T-helper 9 cell (primary cell): Measurements from ENCODE around the gene LYPD6.

Experiments
- DNase-seq: peaks from one replicate; pipeline ENCODE4 v3.0.0-alpha.2; 2020

LYPD6 gene

GRCh38 chr2:149353421-149353820, 23.0 kb downstream of the LYPD6 start:
- no peak for DNase-seq

DNA sequence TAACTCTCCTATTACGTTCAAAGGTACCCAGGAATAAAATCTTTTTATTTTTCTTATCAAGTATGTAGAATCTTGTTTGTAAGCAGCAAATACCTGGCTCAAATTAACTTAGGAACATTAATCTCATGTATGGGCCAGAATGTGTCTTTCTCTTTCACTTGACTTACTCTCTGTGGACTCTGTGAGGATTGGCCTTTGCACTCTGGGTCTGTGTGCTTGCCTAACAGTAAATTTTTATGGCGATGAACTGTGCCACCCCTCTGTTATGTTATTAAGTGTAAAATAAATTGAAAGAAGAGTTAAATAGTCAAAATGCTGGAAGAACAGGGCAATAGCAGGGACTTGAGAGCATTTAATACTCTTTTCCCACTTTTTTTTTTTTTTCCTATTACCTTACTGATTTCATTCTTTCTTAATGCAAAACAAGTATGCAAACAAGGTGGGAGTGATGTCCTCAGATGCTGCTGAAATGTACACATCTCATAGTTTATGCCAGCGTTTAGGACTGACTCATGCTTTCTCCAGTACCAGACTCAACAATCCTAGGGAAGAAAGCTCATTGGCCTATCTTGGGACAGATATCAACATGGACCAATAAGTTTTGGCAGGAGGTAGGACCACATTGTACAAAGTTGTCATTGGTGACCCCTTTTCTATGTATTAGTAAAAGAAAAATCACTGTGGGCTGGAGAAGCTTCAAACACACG, 25.5 kb downstream of the LYPD6 start:
- no peak for DNase-seq

- DNase-seq: no peak
Measured at GRCh38 chr2:149357058-149357457, 26.7 kb downstream of the LYPD6 start.

- no peak for DNase-seq
Measured at GRCh38 chr2:149360106-149360505, 29.7 kb downstream of the LYPD6 start.

DNA sequence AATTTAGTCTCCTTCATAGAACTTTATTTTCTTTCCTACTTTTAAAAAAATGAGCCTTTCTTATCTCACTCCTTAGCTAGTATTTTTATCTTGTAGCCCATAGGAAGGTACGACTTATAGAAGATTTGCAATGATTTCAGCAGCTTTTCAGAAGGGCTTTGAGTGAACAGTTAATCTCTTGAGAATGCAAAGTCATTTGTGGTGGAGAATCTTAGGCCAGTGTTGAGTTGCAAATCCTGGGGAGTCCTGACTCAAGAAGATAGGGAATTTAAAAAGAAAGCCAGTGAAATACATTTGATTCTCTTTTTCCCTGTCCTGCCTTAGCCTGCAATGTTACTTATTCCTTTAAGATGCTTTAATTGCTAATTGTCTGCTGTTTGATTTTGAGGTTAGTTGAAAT, 33.6 kb downstream of the LYPD6 start:
- DNase-seq: no peak

GRCh38 chr2:149364839-149365238, 34.5 kb downstream of the LYPD6 start:
- no peak for DNase-seq

DNA sequence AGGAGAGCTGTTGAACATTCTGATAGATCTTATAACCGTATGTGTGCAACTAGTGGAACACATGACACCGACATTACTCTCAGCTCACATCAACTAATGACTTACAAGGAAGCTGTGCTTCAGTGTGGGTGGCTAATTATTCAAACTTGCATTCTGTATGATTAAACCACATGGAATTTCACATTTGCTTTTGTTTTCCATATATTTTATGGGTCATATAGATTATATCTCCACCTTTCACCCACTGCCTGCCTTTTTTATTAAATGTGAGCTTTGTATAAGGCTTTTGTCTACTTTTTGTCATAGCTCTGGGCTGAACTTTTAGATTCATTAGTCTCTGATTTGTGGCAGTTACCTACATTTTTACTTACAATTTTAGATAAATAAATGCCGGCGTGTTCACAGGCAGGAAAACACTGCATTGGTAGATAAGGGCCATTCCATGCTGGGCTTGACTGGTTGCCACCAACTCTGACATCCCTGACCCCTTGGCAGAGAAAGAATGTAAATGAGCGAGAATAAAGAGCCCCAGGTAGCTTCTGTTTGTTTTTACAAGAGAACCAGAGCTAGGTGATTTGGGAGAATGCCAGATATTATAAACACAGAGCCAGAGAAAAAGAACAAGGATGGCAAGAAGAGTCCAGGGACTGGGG, 35.7 kb downstream of the LYPD6 start:
- DNase-seq: no peak

- no peak for DNase-seq
Measured at GRCh38 chr2:149370061-149370775, 39.8 kb downstream of the LYPD6 start.

- no peak for DNase-seq
Measured at GRCh38 chr2:149371476-149371875, 41.1 kb downstream of the LYPD6 start.

DNA sequence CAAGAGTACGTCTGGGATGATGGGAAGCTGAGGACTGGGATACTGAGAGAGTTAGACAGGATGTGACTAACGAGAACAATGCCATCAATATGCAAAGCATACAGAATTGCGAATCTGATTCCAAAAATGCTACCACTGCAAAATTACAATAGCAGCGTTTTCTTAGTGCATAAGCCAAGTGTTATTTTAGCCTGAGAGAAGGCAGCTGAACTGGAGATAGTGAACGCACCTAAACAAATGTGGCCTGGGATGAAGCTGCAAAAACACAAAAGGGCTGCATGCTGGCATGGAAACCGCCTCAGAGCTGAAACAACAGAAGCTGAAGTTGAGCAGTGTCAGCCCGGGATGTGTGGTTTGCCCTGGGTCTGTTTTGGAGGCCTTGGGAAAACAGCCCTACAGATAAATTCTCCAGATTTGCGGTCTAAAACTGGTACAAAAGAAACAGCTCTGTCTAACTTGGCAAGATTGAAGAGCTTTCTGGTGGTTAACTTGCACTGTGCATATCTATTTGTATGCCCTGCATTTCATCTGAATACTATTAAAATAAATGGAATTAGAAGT, 45.5 kb downstream of the LYPD6 start:
- DNase-seq: no peak

DNA sequence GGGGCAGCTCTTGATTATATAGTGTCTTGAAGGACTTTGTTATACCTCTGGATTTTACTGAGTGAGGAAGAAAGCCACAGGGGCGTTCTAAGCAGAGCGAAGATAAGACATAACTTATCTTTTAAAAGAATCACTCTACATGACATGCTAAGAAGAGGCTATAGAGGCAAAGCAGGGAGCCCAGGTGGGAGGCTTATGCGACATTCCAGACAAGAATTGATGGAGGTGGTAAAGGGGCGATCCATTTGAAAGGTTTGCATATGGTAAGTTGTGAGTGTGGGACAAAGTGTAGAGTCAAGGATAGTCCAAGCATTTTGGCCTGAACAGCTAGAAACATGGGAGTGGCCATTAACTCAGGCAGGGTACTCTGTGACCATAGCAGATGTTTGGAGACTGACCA, 49.8 kb downstream of the LYPD6 start:
- DNase-seq: no peak

GRCh38 chr2:149383340-149383739, 53.0 kb downstream of the LYPD6 start:
- no peak for DNase-seq

DNA sequence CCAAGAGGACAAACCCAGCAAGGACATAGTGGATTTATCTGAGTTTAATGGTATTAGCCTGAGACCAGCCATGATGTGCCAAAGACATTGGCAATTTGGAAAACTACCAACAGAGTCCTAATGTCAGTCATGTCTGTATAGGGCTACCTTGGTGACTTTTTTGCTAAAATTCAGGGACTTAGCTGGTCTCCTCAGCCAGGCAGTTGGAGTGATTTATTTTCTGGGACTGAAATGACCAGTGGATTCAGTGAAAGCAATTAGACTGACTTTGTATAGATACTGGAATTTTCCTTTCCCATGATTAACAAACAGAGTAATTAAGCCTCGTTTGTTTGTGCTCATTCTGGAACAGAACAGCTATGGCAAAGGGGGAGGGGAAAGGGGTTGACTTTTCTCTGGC, 55.0 kb downstream of the LYPD6 start:
- no peak for DNase-seq

- no peak for DNase-seq
Measured at GRCh38 chr2:149387411-149387810, 57.0 kb downstream of the LYPD6 start.

DNA sequence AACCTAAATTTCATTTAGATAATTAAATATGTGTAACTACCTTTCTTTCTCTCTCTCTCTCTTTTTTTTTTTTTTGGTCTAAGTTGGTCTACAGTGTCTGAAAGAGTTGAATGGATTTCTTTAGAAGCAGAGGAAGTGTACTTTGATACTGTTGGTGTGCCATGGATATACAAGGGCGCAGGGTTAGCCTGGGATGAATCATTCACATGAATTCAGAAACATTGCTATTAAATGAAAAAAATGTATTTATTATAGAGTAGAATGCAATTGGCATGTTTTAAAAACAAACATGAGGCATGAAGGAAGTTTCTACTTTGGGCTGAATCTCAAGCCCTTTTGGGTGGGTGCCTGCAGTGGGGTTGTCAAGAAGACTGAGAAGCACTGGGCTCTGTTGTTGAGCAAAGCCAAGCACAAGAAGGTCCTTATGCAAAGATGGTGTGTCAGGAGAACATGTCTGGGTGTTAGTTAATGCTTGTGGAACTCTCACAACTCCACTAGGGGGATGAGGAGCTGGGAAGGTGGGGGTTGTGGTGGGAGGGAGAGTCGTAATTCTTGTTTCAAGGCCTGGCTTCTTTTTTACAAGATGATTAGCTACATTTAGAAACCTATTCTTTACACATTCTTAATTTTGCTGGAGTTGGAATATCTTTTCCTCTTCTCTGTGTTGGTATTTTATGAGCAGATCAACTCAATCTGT, 57.9 kb downstream of the LYPD6 start:
- no peak for DNase-seq

DNA sequence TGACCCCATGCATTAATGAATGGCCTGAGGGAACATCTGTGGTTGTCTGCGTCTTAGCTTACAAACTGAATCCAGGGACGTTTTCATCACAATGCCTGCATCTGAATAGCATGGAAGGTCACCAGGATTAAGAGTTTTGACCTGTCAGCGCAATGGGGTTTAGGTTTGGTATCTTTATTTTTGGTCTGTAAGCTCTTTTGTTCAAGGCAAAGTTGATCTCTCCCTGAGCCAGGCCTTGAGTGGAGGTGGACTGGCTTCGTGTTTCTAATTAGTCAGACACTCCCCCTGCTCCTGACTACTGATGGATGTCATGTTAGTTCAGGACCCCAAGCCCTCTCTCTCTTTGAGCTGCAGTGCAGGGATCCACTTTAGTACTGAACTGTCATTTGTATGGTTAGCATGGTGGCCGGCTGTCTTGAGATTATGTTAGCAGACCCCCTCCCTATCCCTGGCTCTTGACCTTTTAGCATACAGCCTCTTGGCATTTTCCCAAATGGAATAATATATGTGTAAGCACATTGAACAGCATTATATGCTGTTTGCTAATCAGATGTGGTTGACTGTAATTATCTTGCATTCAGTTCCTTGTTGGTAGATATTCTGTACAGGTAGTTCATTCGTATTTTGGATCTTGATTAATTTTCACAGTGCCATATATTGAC, 59.2 kb downstream of the LYPD6 start:
- no peak for DNase-seq

- DNase-seq: no peak
Measured at GRCh38 chr2:149393614-149394013, 63.2 kb downstream of the LYPD6 start.

GRCh38 chr2:149394864-149395263, 64.5 kb downstream of the LYPD6 start:
- DNase-seq: no peak

DNA sequence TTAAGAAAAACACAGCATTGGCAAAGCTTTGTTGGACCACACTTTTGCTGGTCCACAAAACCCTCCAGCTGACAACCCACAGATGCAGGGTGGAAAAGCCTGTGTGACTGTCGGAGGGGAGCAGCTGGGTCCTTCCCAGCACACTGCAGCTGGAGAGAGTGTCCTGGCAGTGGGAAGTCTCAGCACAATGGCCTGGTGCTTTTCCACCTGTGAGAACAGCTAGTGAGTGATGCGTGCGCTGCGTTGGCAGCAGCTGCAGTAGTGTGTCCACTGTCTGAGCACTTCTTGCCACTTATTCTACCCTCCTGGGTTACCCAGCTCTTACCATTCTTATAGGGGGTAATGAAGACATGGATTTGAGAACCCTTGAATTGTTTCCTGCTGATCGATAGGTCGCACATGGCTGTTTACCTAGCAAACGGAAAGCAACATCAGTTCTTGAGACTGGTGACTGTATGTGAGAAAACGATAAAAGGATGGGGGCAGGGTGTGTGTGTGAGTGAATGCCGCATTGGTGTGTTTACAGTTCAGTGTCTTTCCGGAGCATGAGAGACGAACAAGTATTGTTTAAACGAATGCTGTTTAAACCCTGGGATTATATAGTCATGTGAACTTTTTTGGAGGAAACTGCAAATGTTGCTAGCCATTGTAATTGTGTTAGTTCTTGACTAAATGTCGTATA, 69.7 kb downstream of the LYPD6 start:
- no peak for DNase-seq

GRCh38 chr2:149400997-149401396, 70.6 kb downstream of the LYPD6 start:
- no peak for DNase-seq

DNA sequence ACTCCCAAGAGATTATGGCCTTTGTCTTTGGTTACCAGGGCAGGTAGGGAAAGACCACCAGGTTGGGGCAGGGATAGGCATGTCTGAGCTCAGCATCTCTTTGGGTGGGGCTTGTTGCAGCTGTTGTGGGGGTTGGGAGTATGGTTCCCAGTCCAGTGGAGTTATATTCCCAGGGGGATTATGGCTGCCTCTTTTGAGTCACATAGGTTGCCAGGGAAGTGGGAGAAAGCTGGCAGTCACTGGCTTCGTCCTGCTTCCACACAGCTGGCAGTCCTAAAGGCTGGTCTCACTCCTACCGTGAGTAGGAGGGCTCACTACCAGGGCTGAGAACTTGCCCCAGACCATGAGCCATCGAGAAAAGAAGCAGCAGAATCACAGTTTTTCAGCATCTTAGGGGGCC, 79.1 kb downstream of the LYPD6 start:
- DNase-seq: no peak
